ENCODE data around the gene ZBTB7A.

- TF ChIP-seq, protein P1, sequence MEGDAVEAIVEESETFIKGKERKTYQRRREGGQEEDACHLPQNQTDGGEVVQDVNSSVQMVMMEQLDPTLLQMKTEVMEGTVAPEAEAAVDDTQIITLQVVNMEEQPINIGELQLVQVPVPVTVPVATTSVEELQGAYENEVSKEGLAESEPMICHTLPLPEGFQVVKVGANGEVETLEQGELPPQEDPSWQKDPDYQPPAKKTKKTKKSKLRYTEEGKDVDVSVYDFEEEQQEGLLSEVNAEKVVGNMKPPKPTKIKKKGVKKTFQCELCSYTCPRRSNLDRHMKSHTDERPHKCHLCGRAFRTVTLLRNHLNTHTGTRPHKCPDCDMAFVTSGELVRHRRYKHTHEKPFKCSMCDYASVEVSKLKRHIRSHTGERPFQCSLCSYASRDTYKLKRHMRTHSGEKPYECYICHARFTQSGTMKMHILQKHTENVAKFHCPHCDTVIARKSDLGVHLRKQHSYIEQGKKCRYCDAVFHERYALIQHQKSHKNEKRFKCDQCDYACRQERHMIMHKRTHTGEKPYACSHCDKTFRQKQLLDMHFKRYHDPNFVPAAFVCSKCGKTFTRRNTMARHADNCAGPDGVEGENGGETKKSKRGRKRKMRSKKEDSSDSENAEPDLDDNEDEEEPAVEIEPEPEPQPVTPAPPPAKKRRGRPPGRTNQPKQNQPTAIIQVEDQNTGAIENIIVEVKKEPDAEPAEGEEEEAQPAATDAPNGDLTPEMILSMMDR (IDR thresholded peaks at IDR 0.05): no peak
- no peak for TF ChIP-seq POLR2A (IDR thresholded peaks at IDR 0.05)
Measured at GRCh38 chr19:4031420-4031819, 35.3 kb downstream of the ZBTB7A start.
